A549 (cell line): ENCODE measurements around the gene MIA2.
"Not testable (repeated sequence)": the region's sequence is repeated elsewhere in the genome, so short reads cannot be mapped to it uniquely, and the experiment has no call there.

Experiments used
- POLR2A ChIP-seq: IDR thresholded peaks from 2 replicates; pipeline ENCODE4 v1.6.1; 2012; ENCODE audit warnings: mild to moderate bottlenecking, low read length
- POLR2AphosphoS2 ChIP-seq: conservative IDR thresholded peaks from 2 replicates; pipeline ENCODE4 v1.6.1; 2012; ENCODE audit warnings: low read length, improper control_type of control experiment, inconsistent platforms
- TF ChIP-seq, protein P1 (sequence below): fragments of >200 bp; sonication (Bioruptor Twin); formaldehyde crosslinking; IDR thresholded peaks from 3 replicates; pipeline ENCODE4 v1.5.1; 2016
- TF ChIP-seq, protein P2 (sequence below): IDR thresholded peaks from 2 replicates; pipeline ENCODE4 v1.6.1; 2012

DNA sequence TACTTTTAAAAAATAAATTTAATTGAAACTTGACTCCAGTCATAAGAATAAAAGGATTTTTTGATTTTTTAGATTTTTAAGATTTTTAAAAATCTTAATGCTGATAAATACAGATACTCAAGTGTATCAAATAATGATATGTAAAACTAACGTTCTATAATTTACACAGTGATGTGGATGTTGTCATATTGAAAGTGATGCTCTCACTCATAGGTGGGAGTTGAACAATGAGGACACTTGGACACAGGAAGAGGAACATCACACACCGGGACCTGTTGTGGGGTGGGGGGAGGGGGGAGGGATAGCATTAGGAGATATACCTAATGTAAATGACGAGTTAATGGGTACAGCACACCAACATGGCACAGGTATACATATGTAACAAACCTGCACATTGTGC is 66.7 kb downstream of the MIA2 start:
- TF ChIP-seq, protein P1, sequence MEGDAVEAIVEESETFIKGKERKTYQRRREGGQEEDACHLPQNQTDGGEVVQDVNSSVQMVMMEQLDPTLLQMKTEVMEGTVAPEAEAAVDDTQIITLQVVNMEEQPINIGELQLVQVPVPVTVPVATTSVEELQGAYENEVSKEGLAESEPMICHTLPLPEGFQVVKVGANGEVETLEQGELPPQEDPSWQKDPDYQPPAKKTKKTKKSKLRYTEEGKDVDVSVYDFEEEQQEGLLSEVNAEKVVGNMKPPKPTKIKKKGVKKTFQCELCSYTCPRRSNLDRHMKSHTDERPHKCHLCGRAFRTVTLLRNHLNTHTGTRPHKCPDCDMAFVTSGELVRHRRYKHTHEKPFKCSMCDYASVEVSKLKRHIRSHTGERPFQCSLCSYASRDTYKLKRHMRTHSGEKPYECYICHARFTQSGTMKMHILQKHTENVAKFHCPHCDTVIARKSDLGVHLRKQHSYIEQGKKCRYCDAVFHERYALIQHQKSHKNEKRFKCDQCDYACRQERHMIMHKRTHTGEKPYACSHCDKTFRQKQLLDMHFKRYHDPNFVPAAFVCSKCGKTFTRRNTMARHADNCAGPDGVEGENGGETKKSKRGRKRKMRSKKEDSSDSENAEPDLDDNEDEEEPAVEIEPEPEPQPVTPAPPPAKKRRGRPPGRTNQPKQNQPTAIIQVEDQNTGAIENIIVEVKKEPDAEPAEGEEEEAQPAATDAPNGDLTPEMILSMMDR: not testable (repeated sequence)
- TF ChIP-seq POLR2AphosphoS2, POLR2A: not testable (repeated sequence)
- TF ChIP-seq, protein P2, sequence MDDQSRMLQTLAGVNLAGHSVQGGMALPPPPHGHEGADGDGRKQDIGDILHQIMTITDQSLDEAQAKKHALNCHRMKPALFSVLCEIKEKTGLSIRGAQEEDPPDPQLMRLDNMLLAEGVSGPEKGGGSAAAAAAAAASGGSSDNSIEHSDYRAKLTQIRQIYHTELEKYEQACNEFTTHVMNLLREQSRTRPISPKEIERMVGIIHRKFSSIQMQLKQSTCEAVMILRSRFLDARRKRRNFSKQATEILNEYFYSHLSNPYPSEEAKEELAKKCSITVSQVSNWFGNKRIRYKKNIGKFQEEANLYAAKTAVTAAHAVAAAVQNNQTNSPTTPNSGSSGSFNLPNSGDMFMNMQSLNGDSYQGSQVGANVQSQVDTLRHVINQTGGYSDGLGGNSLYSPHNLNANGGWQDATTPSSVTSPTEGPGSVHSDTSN: not testable (repeated sequence)
